H1 (cell line): ENCODE results near the gene POLR2J. TPM values are rescaled to one million over a fixed set of nuclear protein-coding genes. Genes with fewer than 3 reads are reported as not detected.
"Not testable (repeated sequence)": the region's sequence is repeated elsewhere in the genome, so short reads cannot be mapped to it uniquely, and the experiment has no call there.

Experiments used
- CTCF ChIA-PET: fragments of 300-600 bp; sonication (Branson Sonifier 250); formaldehyde crosslinking; loops from one replicate; lab custom pipeline; 2021; ENCODE audit not compliant: partially characterized antibody; lab: Charles Lee
- POLR2A ChIA-PET: fragments of 300-600 bp; sonication (Branson Sonifier 250); formaldehyde crosslinking; loops from one replicate; lab custom pipeline; 2021; ENCODE audit warnings: inconsistent platforms; ENCODE audit not compliant: partially characterized antibody; lab: Charles Lee
- DNase-seq, 2 experiments: peaks; one replicate each; pipeline versions ENCODE4 v3.0.0 to v3.0.0-alpha.2; 2010 to 2022; ENCODE audit warnings: low spot score in 2 of 2, low read depth in 1 of 2, mixed read lengths in 1 of 2
- FAIRE-seq: peaks from 2 replicates; lab custom pipeline; 2011; peaks lifted over from hg19 to GRCh38; lab: Jason Lieb, UNC
- H2AFZ ChIP-seq: 2 replicates; pipeline ENCODE4 v1.8.1; 2012; ENCODE audit warnings: low read length, inconsistent platforms
- H2AK5ac ChIP-seq: 2 replicates; pipeline ENCODE4 v1.6.1; 2013; ENCODE audit warnings: low read depth, low read length
- H2BK120ac ChIP-seq: replicated peaks from 2 replicates; pipeline ENCODE3; 2013; ENCODE audit warnings: low read depth, low read length, inconsistent platforms
- H2BK12ac ChIP-seq: 2 replicates; pipeline ENCODE4 v1.6.1; 2013; ENCODE audit warnings: low read depth, low read length
- H2BK15ac ChIP-seq: 2 replicates; pipeline ENCODE4 v1.6.1; 2013; ENCODE audit warnings: low read length
- H2BK20ac ChIP-seq: 2 replicates; pipeline ENCODE4 v1.6.1; 2013; ENCODE audit warnings: low read length
- H2BK5ac ChIP-seq: 2 replicates; pipeline ENCODE4 v1.6.1; 2013; ENCODE audit warnings: low read depth, low read length
- H3K14ac ChIP-seq: 2 replicates; pipeline ENCODE4 v1.6.1; 2013; ENCODE audit warnings: inconsistent platforms; ENCODE audit not compliant: insufficient read length
- H3K18ac ChIP-seq: 2 replicates; pipeline ENCODE4 v1.6.1; 2013; ENCODE audit warnings: low read length; ENCODE audit errors: extremely low read depth
- H3K23ac ChIP-seq: 2 replicates; pipeline ENCODE4 v1.6.1; 2013; ENCODE audit warnings: inconsistent platforms; ENCODE audit not compliant: insufficient read length
- H3K23me2 ChIP-seq: 2 replicates; pipeline ENCODE4 v1.6.1; 2013; ENCODE audit warnings: low read depth, low read length
- H3K27ac ChIP-seq: 2 replicates; pipeline ENCODE4 v1.6.1; 2011; ENCODE audit warnings: low read depth, low read length, inconsistent platforms
- H3K27me3 ChIP-seq, 4 experiments: replicated peaks in 1 of 4; 1 replicate in 1 of 4; 2 replicates in 3 of 4; pipeline versions ENCODE4 v1.6.1 to v1.8.1; 2011 to 2013; ENCODE audit warnings: low read length in 3 of 4, mild to moderate bottlenecking in 3 of 4, inconsistent platforms in 2 of 4, mixed read lengths in 2 of 4, moderate library complexity in 1 of 4; ENCODE audit not compliant: control insufficient read depth in 3 of 4, insufficient read depth in 3 of 4; ENCODE audit errors: extremely low read depth in 1 of 4
- H3K36me3 ChIP-seq, 4 experiments: 2 replicates each; pipeline versions ENCODE4 v1.6.1 to v1.8.1; 2011 to 2013; ENCODE audit warnings: mild to moderate bottlenecking in 4 of 4, low read length in 3 of 4, moderate library complexity in 2 of 4, control low read depth in 1 of 4, inconsistent platforms in 1 of 4; ENCODE audit not compliant: insufficient read depth in 4 of 4, control insufficient read depth in 2 of 4
- H3K4ac ChIP-seq: replicated peaks from 2 replicates; pipeline ENCODE3; 2013; ENCODE audit warnings: low read length, low read depth, mixed read lengths, inconsistent platforms; ENCODE audit not compliant: insufficient read length
- H3K4me1 ChIP-seq, 4 experiments: replicated peaks in 1 of 4; 1 replicate in 1 of 4; 2 replicates in 3 of 4; pipeline versions ENCODE4 v1.6.1 to v1.8.1; 2011 to 2013; ENCODE audit warnings: low read length in 3 of 4, inconsistent platforms in 2 of 4, mixed read lengths in 1 of 4; ENCODE audit not compliant: insufficient read depth in 4 of 4, control insufficient read depth in 3 of 4
- H3K4me2 ChIP-seq, 2 experiments: 2 replicates each; pipeline versions ENCODE4 v1.6.1 to v1.8.1; 2011 to 2013; ENCODE audit warnings: low read depth in 2 of 2, low read length in 2 of 2, control low read depth in 1 of 2, inconsistent platforms in 1 of 2, mild to moderate bottlenecking in 1 of 2; ENCODE audit not compliant: insufficient read depth in 1 of 2
- H3K4me3 ChIP-seq, 4 experiments: fragments of 200-600, 300-600 bp in 1 of 4; sonication (generic), shearing (Covaris generic), sonication (Bioruptor Twin) in 1 of 4; 2 replicates each; pipeline versions ENCODE4 v1.5.1 to v1.8.1; 2011 to 2016; ENCODE audit warnings: low read length in 4 of 4, low read depth in 3 of 4, control low read depth in 2 of 4, inconsistent platforms in 2 of 4, mild to moderate bottlenecking in 2 of 4, mixed read lengths in 1 of 4, moderate library complexity in 1 of 4; ENCODE audit not compliant: insufficient read depth in 2 of 4; ENCODE audit errors: extremely low read depth in 1 of 4
- H3K56ac ChIP-seq: replicated peaks from 2 replicates; pipeline ENCODE3; 2013; ENCODE audit warnings: low read depth, mild to moderate bottlenecking, mixed read lengths, low read length, inconsistent platforms; ENCODE audit not compliant: insufficient read length
- H3K79me1 ChIP-seq: 2 replicates; pipeline ENCODE4 v1.6.1; 2013; ENCODE audit warnings: low read depth, low read length, control low read depth
- H3K79me2 ChIP-seq, 2 experiments: 2 replicates each; pipeline versions ENCODE4 v1.6.1 to v1.8.1; 2012 to 2013; ENCODE audit warnings: low read length in 2 of 2, mild to moderate bottlenecking in 2 of 2, inconsistent platforms in 1 of 2; ENCODE audit not compliant: insufficient read depth in 2 of 2, control insufficient read depth in 1 of 2
- H3K9ac ChIP-seq, 4 experiments: replicated peaks in 1 of 4; 1 replicate in 1 of 4; 2 replicates in 3 of 4; pipeline versions ENCODE4 v1.6.1 to v1.8.1; 2011 to 2013; ENCODE audit warnings: low read depth in 3 of 4, low read length in 3 of 4, control low read depth in 2 of 4, mild to moderate bottlenecking in 2 of 4, moderate library complexity in 2 of 4, inconsistent platforms in 1 of 4; ENCODE audit errors: extremely low read depth in 1 of 4
- H3K9me3 ChIP-seq, 2 experiments: 2 replicates each; pipeline versions ENCODE4 v1.6.1 to v1.8.1; 2012 to 2013; ENCODE audit warnings: mild to moderate bottlenecking in 2 of 2, moderate library complexity in 2 of 2, control low read depth in 1 of 2, inconsistent platforms in 1 of 2, low read depth in 1 of 2, low read length in 1 of 2, mixed read lengths in 1 of 2; ENCODE audit not compliant: insufficient read depth in 2 of 2
- H4K20me1 ChIP-seq, 2 experiments: replicated peaks in 1 of 2; 2 replicates each; pipeline versions ENCODE3 to v1.8.1; 2011 to 2013; ENCODE audit warnings: inconsistent platforms in 2 of 2, low read length in 2 of 2, mild to moderate bottlenecking in 1 of 2; ENCODE audit not compliant: insufficient read depth in 2 of 2, control insufficient read depth in 1 of 2
- H4K5ac ChIP-seq: 2 replicates; pipeline ENCODE4 v1.6.1; 2013; ENCODE audit warnings: low read length, low read depth, mixed read lengths, inconsistent platforms; ENCODE audit not compliant: insufficient read length
- H4K8ac ChIP-seq: 2 replicates; pipeline ENCODE4 v1.8.0; 2013; ENCODE audit warnings: mild to moderate bottlenecking, moderate library complexity, low read length, inconsistent platforms; ENCODE audit not compliant: insufficient read depth; ENCODE audit errors: extremely low read depth
- H4K91ac ChIP-seq: replicated peaks from 2 replicates; pipeline ENCODE3; 2013; ENCODE audit warnings: low read length, mixed read lengths, inconsistent platforms; ENCODE audit not compliant: insufficient read length
- RAD21 ChIP-seq, 2 experiments: IDR thresholded peaks in 1 of 2; conservative IDR thresholded peaks in 1 of 2; 2 replicates each; pipeline ENCODE4 v1.6.1; 2011; ENCODE audit warnings: low read depth in 2 of 2, low read length in 2 of 2, improper control_type of control experiment in 1 of 2, inconsistent platforms in 1 of 2, mild to moderate bottlenecking in 1 of 2, moderate library complexity in 1 of 2
- WGBS, 2 experiments: shearing (Covaris generic) in 1 of 2; methylation state at CpG; one replicate each; pipeline versions ENCODE4 v1.1.6 to v1.1.7; 2013 to 2015; ENCODE audit warnings: low lambda C conversion rate in 2 of 2, mixed read lengths in 2 of 2, inconsistent platforms in 1 of 2, low coverage in 1 of 2, missing lambda C conversion rate in 1 of 2; ENCODE audit not compliant: insufficient replicate concordance in 2 of 2, insufficient coverage in 1 of 2, insufficient read length in 1 of 2; ENCODE audit errors: extremely low coverage in 1 of 2, missing lambda C conversion rate in 1 of 2; 5-methylcytosine and 5-hydroxymethylcytosine counted together
- polyA plus RNA-seq, 7 experiments: library from polyadenylated mRNA; depleted of rRNA in 3 of 7; stranded (reverse) in 5 of 7; unstranded in 2 of 7; fragments of >200 nt in 5 of 7; fragments of 200-250 nt in 2 of 7; gene quantifications; 1 replicate in 5 of 7; 2 replicates in 1 of 7; 4 replicates in 1 of 7; pipeline versions ENCODE4 v1.2.1 to v1.2.3, GENCODE V29; 2011 to 2013; ENCODE audit warnings: missing spikeins in 2 of 7, mixed read lengths in 2 of 7
- total RNA-seq: library from RNA; stranded (reverse); fragmentation: NEBNext Ultra II Directional; extraction: Animal tissue kit (Norgen Biotek cat#: 25700); gene quantifications from 2 replicates; pipeline ENCODE4 v1.2.1, GENCODE V29; 2021
- TF ChIP-seq, protein P1 (sequence below), 3 experiments: IDR thresholded peaks; 1 replicate in 2 of 3; 2 replicates in 1 of 3; pipeline versions ENCODE4 v1.5.1 to v1.6.1; 2011; ENCODE audit warnings: low read length in 3 of 3, mild to moderate bottlenecking in 3 of 3, inconsistent platforms in 2 of 3, low read depth in 1 of 3, moderate library complexity in 1 of 3; ENCODE audit not compliant: insufficient read depth in 1 of 3; ENCODE audit errors: control extremely low read depth in 1 of 3

The POLR2J gene
- total and polyA plus RNA-seq, 2 of the 8 experiments (the other 6 are each of a cell fraction or from before 2014, with no cell fraction given), result 54.1 to 113 TPM

DNA sequence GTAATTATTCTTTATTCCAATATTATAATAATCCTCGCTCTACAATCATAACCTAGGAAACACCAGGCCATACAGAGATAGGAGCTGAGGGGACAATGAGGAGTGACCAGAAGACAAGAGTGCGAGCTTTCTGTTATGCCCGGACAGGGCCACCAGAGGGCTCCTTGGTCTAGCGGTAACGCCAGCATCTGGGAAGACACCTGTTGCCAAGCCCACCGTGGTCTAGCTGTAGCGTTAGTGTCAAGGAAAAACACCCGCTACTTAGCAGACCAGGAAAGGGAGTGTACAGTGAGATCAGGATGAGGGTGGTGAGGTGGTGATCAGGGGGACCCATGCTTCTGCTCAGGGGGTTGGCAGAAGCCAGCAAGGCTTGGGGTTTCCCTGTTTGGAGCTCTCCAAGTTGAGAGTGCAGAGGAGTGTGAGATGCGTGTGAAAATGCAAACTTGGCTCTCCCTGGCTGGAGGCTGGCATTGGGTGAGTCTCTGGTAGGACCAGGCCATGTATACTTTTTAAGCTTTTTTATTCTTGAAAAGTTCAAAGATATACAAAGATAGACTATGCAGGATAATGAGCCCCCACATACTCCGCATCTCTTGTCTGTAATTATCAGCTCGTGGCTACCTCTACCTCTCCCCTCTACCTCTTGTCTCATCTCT, 1.4 kb upstream of the POLR2J start:
- not testable (repeated sequence) for H2BK5ac ChIP-seq

More for the DNA sequence above, 1.4 kb upstream of the POLR2J start:
- FAIRE-seq, H4K5ac ChIP-seq, H2AFZ ChIP-seq, H3K23ac ChIP-seq, H2AK5ac ChIP-seq, H4K8ac ChIP-seq, H3K79me2 ChIP-seq, H3K9ac ChIP-seq, H3K27me3 ChIP-seq, H2BK15ac ChIP-seq, H3K14ac ChIP-seq, H3K18ac ChIP-seq, H3K4me3 ChIP-seq, POLR2A ChIA-PET, H2BK120ac ChIP-seq, H3K4me2 ChIP-seq, H3K9me3 ChIP-seq, H4K91ac ChIP-seq, H2BK12ac ChIP-seq, H3K27ac ChIP-seq, H4K20me1 ChIP-seq, H2BK20ac ChIP-seq, H3K4ac ChIP-seq, H3K36me3 ChIP-seq, H3K4me1 ChIP-seq, H3K23me2 ChIP-seq, H3K56ac ChIP-seq, H3K79me1 ChIP-seq: not testable (repeated sequence)
- CTCF ChIA-PET, result interaction anchor here (0.7 kb wide), 1 partner anchor 9 kb away, joined by 3 read pairs; no protein-coding TSS in a partner anchor
- DNase-seq, result peak in 1 of 2 experiments; percentile 78
- peak; percentile 14 to 36; a peak in 2 of 4 replicates for TF ChIP-seq RAD21 (IDR thresholded peaks at IDR 0.05 in 1 of 2, conservative IDR thresholded peaks at IDR 0.05 in 1 of 2; ENCODE audit: low read depth in 2 of 2, low read length in 2 of 2)
- TF ChIP-seq, protein P1, sequence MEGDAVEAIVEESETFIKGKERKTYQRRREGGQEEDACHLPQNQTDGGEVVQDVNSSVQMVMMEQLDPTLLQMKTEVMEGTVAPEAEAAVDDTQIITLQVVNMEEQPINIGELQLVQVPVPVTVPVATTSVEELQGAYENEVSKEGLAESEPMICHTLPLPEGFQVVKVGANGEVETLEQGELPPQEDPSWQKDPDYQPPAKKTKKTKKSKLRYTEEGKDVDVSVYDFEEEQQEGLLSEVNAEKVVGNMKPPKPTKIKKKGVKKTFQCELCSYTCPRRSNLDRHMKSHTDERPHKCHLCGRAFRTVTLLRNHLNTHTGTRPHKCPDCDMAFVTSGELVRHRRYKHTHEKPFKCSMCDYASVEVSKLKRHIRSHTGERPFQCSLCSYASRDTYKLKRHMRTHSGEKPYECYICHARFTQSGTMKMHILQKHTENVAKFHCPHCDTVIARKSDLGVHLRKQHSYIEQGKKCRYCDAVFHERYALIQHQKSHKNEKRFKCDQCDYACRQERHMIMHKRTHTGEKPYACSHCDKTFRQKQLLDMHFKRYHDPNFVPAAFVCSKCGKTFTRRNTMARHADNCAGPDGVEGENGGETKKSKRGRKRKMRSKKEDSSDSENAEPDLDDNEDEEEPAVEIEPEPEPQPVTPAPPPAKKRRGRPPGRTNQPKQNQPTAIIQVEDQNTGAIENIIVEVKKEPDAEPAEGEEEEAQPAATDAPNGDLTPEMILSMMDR (IDR thresholded peaks at IDR 0.05; ENCODE audit: control extremely low read depth in 1 of 3, insufficient read depth in 1 of 3, low read depth in 1 of 3, low read length in 3 of 3), result peak in 2 of 3 experiments; percentile 18 to 22; a peak in 3 of 4 replicates
- 3% methylated on average over 8 of the region's 11 CpGs; no CpG with 5 or more reads in 1 of the 2 experiments for WGBS, 2 experiments
